ENCODE measurements around the gene CALML6. TPM values are rescaled to one million over a fixed set of nuclear protein-coding genes. Genes with fewer than 3 reads are reported as not detected.

Gene CALML6
- total and polyA plus RNA-seq, 2 of the 4 experiments (the other 2 are of a cell fraction) = 0.91 TPM; not detected in 1

DNA sequence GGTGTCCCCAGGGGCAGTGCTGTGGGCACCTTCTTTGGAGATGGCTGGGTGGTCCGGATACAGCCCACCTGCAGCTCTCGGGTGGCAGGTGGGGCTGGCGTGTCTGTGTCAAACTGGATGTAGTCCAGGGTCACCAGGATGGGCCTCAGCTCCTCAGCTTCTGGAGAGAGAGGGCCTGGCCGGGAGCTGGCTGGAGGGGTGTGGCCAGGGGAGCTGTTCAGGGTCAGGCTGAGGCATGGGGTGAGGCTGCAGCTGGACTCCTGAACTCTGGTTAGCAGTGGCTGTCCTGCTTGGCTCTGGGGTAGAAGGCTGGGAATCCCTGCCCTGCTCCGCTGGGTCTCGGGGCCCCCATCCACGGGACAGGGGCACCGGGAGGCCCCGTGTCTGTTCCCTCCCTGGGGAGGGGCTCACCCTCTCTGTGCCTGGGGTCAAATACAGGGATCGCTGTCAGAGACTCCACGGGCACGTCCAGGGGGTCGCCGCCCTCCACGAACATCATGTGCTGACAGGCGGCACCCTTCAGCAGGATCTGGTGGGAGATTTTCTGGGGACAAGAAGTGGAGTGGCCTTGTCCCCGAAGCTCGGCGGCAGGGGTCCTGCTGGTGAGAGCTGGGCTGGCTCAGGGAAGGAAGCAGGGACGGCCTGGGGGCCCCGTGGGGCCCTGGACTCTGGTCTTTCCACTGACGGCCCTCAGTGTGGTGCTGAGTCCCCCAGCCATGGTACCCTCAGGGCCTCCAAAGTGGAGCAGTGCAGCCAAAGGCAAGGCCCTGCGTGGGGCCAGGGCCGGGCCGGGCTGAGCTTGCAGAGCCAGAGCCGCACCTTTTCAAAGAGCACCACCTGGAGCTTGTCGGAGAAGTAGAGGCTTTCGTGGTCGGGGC, 8.1 kb downstream of the CALML6 start (continued):
- TF ChIP-seq MAFK (IDR thresholded peaks at IDR 0.05; ENCODE audit: low read depth, low read length) (no peak), FOS (IDR thresholded peaks at IDR 0.05; ENCODE audit: low read depth, low read length) (no peak)

DNA sequence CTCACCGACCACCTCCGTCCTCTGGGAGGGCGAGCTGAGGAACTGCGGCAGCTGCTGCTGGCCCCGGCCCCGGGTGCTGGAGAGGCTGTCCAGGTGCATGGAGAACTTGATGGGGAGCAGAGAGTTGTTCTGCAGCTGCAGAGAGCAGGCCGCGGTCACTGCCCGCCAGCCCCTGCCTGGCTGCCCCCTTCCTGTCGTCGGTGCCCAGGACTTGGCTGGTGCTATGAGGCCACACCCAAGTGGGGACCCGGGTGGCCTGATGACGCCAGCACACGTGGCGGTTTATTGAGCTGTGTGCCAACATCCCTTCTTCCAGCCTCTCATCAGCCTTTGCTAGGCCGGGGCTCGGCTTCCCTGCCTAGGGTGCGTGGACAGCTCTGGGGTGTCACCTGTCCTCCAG, 9.3 kb downstream of the CALML6 start:
- Histone ChIP-seq H3K4me2 (ENCODE audit: low read depth, low read length) (no peak overlapping the region), H4K20me1 (ENCODE audit: insufficient read depth, low read length) (no peaks in the 10 kb centered on the region), H3K9me1 (ENCODE audit: insufficient read depth, low read length) (peaks cover 4% of the 10 kb centered on the region; the same call in 1 of the 2 replicates), H3K4me1 (ENCODE audit: control insufficient read depth, insufficient read depth, low read length) (no peaks in the 10 kb centered on the region), H3K9me3 (ENCODE audit: control insufficient read depth, insufficient read depth, low read length) (no peaks in the 10 kb centered on the region), H3K9ac (ENCODE audit: low read depth, low read length) (no peak overlapping the region), H2BK15ac (ENCODE audit: low read depth, low read length) (no peak overlapping the region), H3K79me1 (ENCODE audit: low read depth in 1 of 2, low read length in 2 of 2) (no peaks in the 10 kb centered on the region), H3K4me3 (ENCODE audit: insufficient read depth, low read depth, low read length) (no peak overlapping the region), H3K4ac (ENCODE audit: low read depth, low read length) (no peak overlapping the region), H3K27me3 (ENCODE audit: control insufficient read depth, insufficient read depth, low read length) (peaks cover 5% of the 10 kb centered on the region; the same call in 1 of the 2 replicates), H2BK120ac (ENCODE audit: low read depth, low read length) (no peak overlapping the region), H2AFZ (replicated peaks; ENCODE audit: low read length, poor library complexity) (no peak overlapping the region), H2AK5ac (ENCODE audit: low read depth, low read length) (no peak overlapping the region), H2AK9ac (replicated peaks; ENCODE audit: low read depth, low read length, poor library complexity) (no peak overlapping the region), H3K56ac (ENCODE audit: extremely low read depth, insufficient read depth, low read length) (no peak overlapping the region), H3K18ac (ENCODE audit: low read depth, low read length) (no peak overlapping the region), H3K36me3 (ENCODE audit: control insufficient read depth, insufficient read depth, low read length) (no peaks in the 10 kb centered on the region), H2BK5ac (ENCODE audit: low read depth, low read length, poor library complexity, severe bottlenecking) (no peak overlapping the region), H4K5ac (ENCODE audit: low read depth, low read length) (no peak overlapping the region), H3K14ac (replicated peaks; ENCODE audit: low read depth, low read length) (no peak overlapping the region), H2BK20ac (ENCODE audit: low read depth, low read length) (no peak overlapping the region), H3K23ac (ENCODE audit: low read depth, low read length) (no peak overlapping the region), H4K8ac (ENCODE audit: low read depth in 2 of 2, low read length in 2 of 2) (no peak overlapping the region), H3K27ac (ENCODE audit: insufficient read depth, low read length) (no peak overlapping the region), H4K91ac (ENCODE audit: insufficient read depth, low read depth, low read length) (no peak overlapping the region)
- POLR2A ChIA-PET (ENCODE audit: unreplicated experiment) = no interaction called here
- CTCF ChIA-PET = no interaction called here
- no peak for DNase-seq
- in situ Hi-C loops (cut with MboI; ENCODE audit: low sequenced_read_pairs) (no loop called here), intact Hi-C loops (cut with micrococcal nuclease) (no loop called here), dilution Hi-C loops (cut with HindIII; ENCODE audit: low sequenced_read_pairs, unreplicated experiment) (no loop called here)
- BruUV-seq (replicated peaks) = no TSS peak
- ATAC-seq (ENCODE audit: low read depth) = no peak
- 40% methylated on average over 1 of the region's 18 CpGs; no CpG with 5 or more reads in 1 of the 2 experiments for WGBS, 2 experiments (ENCODE audit: extremely low coverage in 2 of 2, insufficient read length in 1 of 2)
- TF ChIP-seq NFE2L2 (IDR thresholded peaks at IDR 0.05; ENCODE audit: low read depth, low read length) (no peak), MXI1 (IDR thresholded peaks at IDR 0.05; ENCODE audit: borderline replicate concordance, low read depth, low read length) (no peak), RAD21 (IDR thresholded peaks at IDR 0.05; ENCODE audit: low read length) (no peak), SMC3 (IDR thresholded peaks at IDR 0.05; ENCODE audit: low read depth, low read length) (no peak), MAFK (IDR thresholded peaks at IDR 0.05; ENCODE audit: low read depth, low read length) (no peak), RCOR1 (IDR thresholded peaks at IDR 0.05; ENCODE audit: insufficient replicate concordance, low read length) (no peak), BHLHE40 (IDR thresholded peaks at IDR 0.05; ENCODE audit: low read depth, low read length) (no peak), POLR2A (IDR thresholded peaks at IDR 0.05; ENCODE audit: low read depth, low read length) (no peak), CHD1 (IDR thresholded peaks at IDR 0.05; ENCODE audit: low read depth, low read length) (no peak), MAZ (IDR thresholded peaks at IDR 0.05; ENCODE audit: borderline replicate concordance, low read depth, low read length) (no peak), CEBPB (IDR thresholded peaks at IDR 0.05; ENCODE audit: low read depth, low read length) (no peak), RFX5 (IDR thresholded peaks at IDR 0.05; ENCODE audit: low read depth, low read length) (no peak)
- TF ChIP-seq, protein P1, sequence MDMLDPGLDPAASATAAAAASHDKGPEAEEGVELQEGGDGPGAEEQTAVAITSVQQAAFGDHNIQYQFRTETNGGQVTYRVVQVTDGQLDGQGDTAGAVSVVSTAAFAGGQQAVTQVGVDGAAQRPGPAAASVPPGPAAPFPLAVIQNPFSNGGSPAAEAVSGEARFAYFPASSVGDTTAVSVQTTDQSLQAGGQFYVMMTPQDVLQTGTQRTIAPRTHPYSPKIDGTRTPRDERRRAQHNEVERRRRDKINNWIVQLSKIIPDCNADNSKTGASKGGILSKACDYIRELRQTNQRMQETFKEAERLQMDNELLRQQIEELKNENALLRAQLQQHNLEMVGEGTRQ (IDR thresholded peaks at IDR 0.05; ENCODE audit: low read depth, low read length) = no peak
- TF ChIP-seq, protein P2, sequence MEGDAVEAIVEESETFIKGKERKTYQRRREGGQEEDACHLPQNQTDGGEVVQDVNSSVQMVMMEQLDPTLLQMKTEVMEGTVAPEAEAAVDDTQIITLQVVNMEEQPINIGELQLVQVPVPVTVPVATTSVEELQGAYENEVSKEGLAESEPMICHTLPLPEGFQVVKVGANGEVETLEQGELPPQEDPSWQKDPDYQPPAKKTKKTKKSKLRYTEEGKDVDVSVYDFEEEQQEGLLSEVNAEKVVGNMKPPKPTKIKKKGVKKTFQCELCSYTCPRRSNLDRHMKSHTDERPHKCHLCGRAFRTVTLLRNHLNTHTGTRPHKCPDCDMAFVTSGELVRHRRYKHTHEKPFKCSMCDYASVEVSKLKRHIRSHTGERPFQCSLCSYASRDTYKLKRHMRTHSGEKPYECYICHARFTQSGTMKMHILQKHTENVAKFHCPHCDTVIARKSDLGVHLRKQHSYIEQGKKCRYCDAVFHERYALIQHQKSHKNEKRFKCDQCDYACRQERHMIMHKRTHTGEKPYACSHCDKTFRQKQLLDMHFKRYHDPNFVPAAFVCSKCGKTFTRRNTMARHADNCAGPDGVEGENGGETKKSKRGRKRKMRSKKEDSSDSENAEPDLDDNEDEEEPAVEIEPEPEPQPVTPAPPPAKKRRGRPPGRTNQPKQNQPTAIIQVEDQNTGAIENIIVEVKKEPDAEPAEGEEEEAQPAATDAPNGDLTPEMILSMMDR (conservative IDR thresholded peaks at IDR 0.05; ENCODE audit: low read depth, low read length) = no peak

Data from IMR-90 (cell line).